ENCODE results near the gene TNFSF11.

GRCh38 chr13:42571895-42572294 lies 2.1 kb upstream of the TNFSF11 start:
- TF ChIP-seq EZH2phosphoT487 (IDR thresholded peaks at IDR 0.05; ENCODE audit: unreplicated experiment) (no peak), CTCF (conservative IDR thresholded peaks at IDR 0.05; ENCODE audit: low read depth in 2 of 2) (no peak), REST (IDR thresholded peaks at IDR 0.05; ENCODE audit: unreplicated experiment) (no peak), CREB1 (CRISPR knock-in tag; IDR thresholded peaks at IDR 0.05; ENCODE audit: low read depth) (no peak), JUNB (IDR thresholded peaks at IDR 0.05; ENCODE audit: unreplicated experiment) (no peak), EZH2 (IDR thresholded peaks at IDR 0.05; ENCODE audit: low read depth, unreplicated experiment) (no peak), POLR2AphosphoS5 (IDR thresholded peaks at IDR 0.05; ENCODE audit: low read depth) (no peak), ETS1 (IDR thresholded peaks at IDR 0.05) (no peak)
